Measurements from ENCODE around the gene TPRX1. TPM values are rescaled to one million over a fixed set of nuclear protein-coding genes. Genes with fewer than 3 reads are reported as not detected.
"Not testable (repeated sequence)": the region's sequence is repeated elsewhere in the genome, so short reads cannot be mapped to it uniquely, and the experiment has no call there.

Gene TPRX1
- total RNA-seq, 1 donor from 2014 or later = not detected

GRCh38 chr19:47778049-47778953, 26.1 kb downstream of the TPRX1 start, which contains the start of gene SELENOW:
SELENOW (plus strand) TSS chr19:47778703; CDS start chr19:47778786, 83 bp downstream.
- Histone ChIP-seq H3K36me3 (ENCODE audit: control insufficient read depth, insufficient read depth, low read length) (peaks cover 12% of the 10 kb centered on the region), H3K27me3 (ENCODE audit: control insufficient read depth, insufficient read depth, low read length) (no peaks in the 10 kb centered on the region), H3K4me3 (ENCODE audit: low read depth, low read length) (peak within 1 kb of the TSS; percentile 66)
- TF ChIP-seq CTCF (IDR thresholded peaks at IDR 0.05; ENCODE audit: insufficient read depth, low read length, severe bottlenecking) = no peak
- peak; percentile 71 for DNase-seq (ENCODE audit: low read depth)
- no peak for FAIRE-seq

GRCh38 chr19:47777245-47778048, 26.9 kb downstream of the TPRX1 start:
- H3K27me3 ChIP-seq (ENCODE audit: control insufficient read depth, insufficient read depth, low read length); FAIRE-seq; DNase-seq (ENCODE audit: low read depth): not testable (repeated sequence)
- H3K36me3 ChIP-seq (ENCODE audit: control insufficient read depth, insufficient read depth, low read length) = peaks cover 11% of the 10 kb centered on the region
- H3K4me3 ChIP-seq (ENCODE audit: low read depth, low read length) = peak overlapping the region; percentile 66

GRCh38 chr19:47776568-47776967, 27.8 kb downstream of the TPRX1 start:
- Histone ChIP-seq H3K27me3 (ENCODE audit: control insufficient read depth, insufficient read depth, low read length) (no peaks in the 10 kb centered on the region), H3K36me3 (ENCODE audit: control insufficient read depth, insufficient read depth, low read length) (peaks cover 9% of the 10 kb centered on the region), H3K4me3 (ENCODE audit: low read depth, low read length) (no peak overlapping the region)
- DNase-seq (ENCODE audit: low read depth) (peak; percentile 100), FAIRE-seq (peak; percentile 93)
- no peak for TF ChIP-seq CTCF (IDR thresholded peaks at IDR 0.05; ENCODE audit: insufficient read depth, low read length, severe bottlenecking)

GRCh38 chr19:47771291-47771690, 33.1 kb downstream of the TPRX1 start:
- not testable (repeated sequence) for H3K4me3 ChIP-seq (ENCODE audit: low read depth, low read length); FAIRE-seq; DNase-seq (ENCODE audit: low read depth); H3K27me3 ChIP-seq (ENCODE audit: control insufficient read depth, insufficient read depth, low read length); H3K36me3 ChIP-seq (ENCODE audit: control insufficient read depth, insufficient read depth, low read length)

GRCh38 chr19:47769534-47769933, 34.8 kb downstream of the TPRX1 start:
- DNase-seq (ENCODE audit: low read depth) (no peak), FAIRE-seq (no peak)
- Histone ChIP-seq H3K36me3 (ENCODE audit: control insufficient read depth, insufficient read depth, low read length) (no peaks in the 10 kb centered on the region), H3K27me3 (ENCODE audit: control insufficient read depth, insufficient read depth, low read length) (no peaks in the 10 kb centered on the region), H3K4me3 (ENCODE audit: low read depth, low read length) (no peak overlapping the region)
- TF ChIP-seq CTCF (IDR thresholded peaks at IDR 0.05; ENCODE audit: insufficient read depth, low read length, severe bottlenecking) = no peak

GRCh38 chr19:47768604-47769003, 35.7 kb downstream of the TPRX1 start:
- FAIRE-seq (no peak), DNase-seq (ENCODE audit: low read depth) (no peak)
- Histone ChIP-seq H3K4me3 (ENCODE audit: low read depth, low read length) (no peak overlapping the region), H3K27me3 (ENCODE audit: control insufficient read depth, insufficient read depth, low read length) (no peaks in the 10 kb centered on the region), H3K36me3 (ENCODE audit: control insufficient read depth, insufficient read depth, low read length) (no peaks in the 10 kb centered on the region)
- no peak for TF ChIP-seq CTCF (IDR thresholded peaks at IDR 0.05; ENCODE audit: insufficient read depth, low read length, severe bottlenecking)

Data from bronchial epithelial cell (primary cell).